ENCODE results near the gene ZNF672. TPM values are rescaled to one million over a fixed set of nuclear protein-coding genes. Genes with fewer than 3 reads are reported as not detected.
"Not testable (repeated sequence)": the region's sequence is repeated elsewhere in the genome, so short reads cannot be mapped to it uniquely, and the experiment has no call there.

ZNF672 gene
- total and polyA plus RNA-seq, 2 donors: 16.8 to 23.7 TPM

GRCh38 chr1:248824301-248824700 is 13.7 kb upstream of the ZNF672 start:
- DNase-seq (ENCODE audit: low read depth in 6 of 9, low spot score in 9 of 9): no peak
- Histone ChIP-seq H3K4me3 (ENCODE audit: low read length in 2 of 2) (no peak overlapping the region), H3K4me1 (ENCODE audit: control insufficient read depth in 2 of 2, insufficient read depth in 2 of 2, low read length in 2 of 2) (peaks cover 31 to 33% of the 10 kb centered on the region in 2 donors), H3K27me3 (ENCODE audit: control insufficient read depth in 2 of 2, insufficient read depth in 1 of 2, low read length in 1 of 2) (no peaks in the 10 kb centered on the region), H3K36me3 (ENCODE audit: control insufficient read depth in 2 of 2, insufficient read depth in 2 of 2, low read length in 1 of 2) (peaks cover 26 to 32% of the 10 kb centered on the region in 2 donors), H3K9me3 (ENCODE audit: control insufficient read depth in 2 of 2, insufficient read depth in 1 of 2, low read length in 1 of 2) (no peaks in the 10 kb centered on the region), H3K27ac (ENCODE audit: low read depth in 1 of 2, low read length in 1 of 2) (no peak overlapping the region)
- 97% methylated on average over 1 of the region's 1 CpG for WGBS

- peaks cover 26 to 32% of the 10 kb centered on the region in 2 donors for H3K36me3 ChIP-seq (ENCODE audit: control insufficient read depth in 2 of 2, insufficient read depth in 2 of 2, low read length in 1 of 2)
- no peak for DNase-seq (ENCODE audit: low read depth in 6 of 9, low spot score in 9 of 9)
- 98% methylated on average over 3 of the region's 3 CpGs for WGBS
Observed at GRCh38 chr1:248824701-248825100, 13.3 kb upstream of the ZNF672 start.

GRCh38 chr1:248825136-248825535 is 12.9 kb upstream of the ZNF672 start:
- Histone ChIP-seq H3K27me3 (ENCODE audit: control insufficient read depth in 2 of 2, insufficient read depth in 1 of 2, low read length in 1 of 2) (no peaks in the 10 kb centered on the region), H3K4me3 (ENCODE audit: low read length in 2 of 2) (peak overlapping the region; percentile 70 to 88), H3K9me3 (ENCODE audit: control insufficient read depth in 2 of 2, insufficient read depth in 1 of 2, low read length in 1 of 2) (no peaks in the 10 kb centered on the region), H3K36me3 (ENCODE audit: control insufficient read depth in 2 of 2, insufficient read depth in 2 of 2, low read length in 1 of 2) (peaks cover 23 to 29% of the 10 kb centered on the region in 2 donors), H3K27ac (ENCODE audit: low read depth in 1 of 2, low read length in 1 of 2) (peak overlapping the region in 1 of 2 donors; percentile 98), H3K4me1 (ENCODE audit: control insufficient read depth in 2 of 2, insufficient read depth in 2 of 2, low read length in 2 of 2) (peaks cover 31% of the 10 kb centered on the region in 2 donors)
- no peak for DNase-seq (ENCODE audit: low read depth in 6 of 9, low spot score in 9 of 9)
- WGBS: 54% methylated on average over 10 of the region's 10 CpGs

More at GRCh38 chr1:248824701-248825100, 13.3 kb upstream of the ZNF672 start:
- Histone ChIP-seq H3K4me3 (ENCODE audit: low read length in 2 of 2) (peak overlapping the region; percentile 70 to 88), H3K4me1 (ENCODE audit: control insufficient read depth in 2 of 2, insufficient read depth in 2 of 2, low read length in 2 of 2) (peaks cover 31% of the 10 kb centered on the region in 2 donors), H3K9me3 (ENCODE audit: control insufficient read depth in 2 of 2, insufficient read depth in 1 of 2, low read length in 1 of 2) (no peaks in the 10 kb centered on the region), H3K27ac (ENCODE audit: low read depth in 1 of 2, low read length in 1 of 2) (no peak overlapping the region), H3K27me3 (ENCODE audit: control insufficient read depth in 2 of 2, insufficient read depth in 1 of 2, low read length in 1 of 2) (no peaks in the 10 kb centered on the region)

GRCh38 chr1:248825573-248825908 is 12.5 kb upstream of the ZNF672 start:
- no peaks in the 10 kb centered on the region for H3K9me3 ChIP-seq (ENCODE audit: control insufficient read depth in 2 of 2, insufficient read depth in 1 of 2, low read length in 1 of 2)
- H3K27ac ChIP-seq (ENCODE audit: low read depth in 1 of 2, low read length in 1 of 2): peak overlapping the region; percentile 80 to 98
- WGBS: under 1% methylated on average over 18 of the region's 18 CpGs
- DNase-seq (ENCODE audit: low read depth in 6 of 9, low spot score in 9 of 9): no peak
- H3K27me3 ChIP-seq (ENCODE audit: control insufficient read depth in 2 of 2, insufficient read depth in 1 of 2, low read length in 1 of 2): no peaks in the 10 kb centered on the region
- peaks cover 19 to 25% of the 10 kb centered on the region in 2 donors for H3K36me3 ChIP-seq (ENCODE audit: control insufficient read depth in 2 of 2, insufficient read depth in 2 of 2, low read length in 1 of 2)
- H3K4me1 ChIP-seq (ENCODE audit: control insufficient read depth in 2 of 2, insufficient read depth in 2 of 2, low read length in 2 of 2): peaks cover 31% of the 10 kb centered on the region in 2 donors
- H3K4me3 ChIP-seq (ENCODE audit: low read length in 2 of 2): peak overlapping the region; percentile 70 to 88

GRCh38 chr1:248825909-248826760 is 11.9 kb upstream of the ZNF672 start, which contains the start of gene SH3BP5L:
Gene SH3BP5L (minus strand): TSS chr1:248825915. CDS start chr1:248824935, 980 bp downstream.
- Histone ChIP-seq H3K4me1 (ENCODE audit: control insufficient read depth in 2 of 2, insufficient read depth in 2 of 2, low read length in 2 of 2) (peaks cover 31% of the 10 kb centered on the region in 2 donors), H3K9me3 (ENCODE audit: control insufficient read depth in 2 of 2, insufficient read depth in 1 of 2, low read length in 1 of 2) (no peaks in the 10 kb centered on the region), H3K27ac (ENCODE audit: low read depth in 1 of 2, low read length in 1 of 2) (peak within 1 kb of the TSS; percentile 98), H3K27me3 (ENCODE audit: control insufficient read depth in 2 of 2, insufficient read depth in 1 of 2, low read length in 1 of 2) (no peaks in the 10 kb centered on the region), H3K4me3 (ENCODE audit: low read length in 2 of 2) (peak within 1 kb of the TSS; percentile 70 to 88), H3K36me3 (ENCODE audit: control insufficient read depth in 2 of 2, insufficient read depth in 2 of 2, low read length in 1 of 2) (peaks cover 13 to 19% of the 10 kb centered on the region in 2 donors)
- peak; percentile 94 to 98 (median 95) for DNase-seq (ENCODE audit: low read depth in 6 of 9, low spot score in 9 of 9)
- WGBS: under 1% methylated on average over 56 of the region's 56 CpGs

GRCh38 chr1:248828845-248829244 is 9.2 kb upstream of the ZNF672 start:
- DNase-seq (ENCODE audit: low read depth in 6 of 9, low spot score in 9 of 9): no peak
- H3K4me3 ChIP-seq (ENCODE audit: low read length in 2 of 2): no peak overlapping the region
- WGBS: 99% methylated on average over 3 of the region's 3 CpGs
- H3K27me3 ChIP-seq (ENCODE audit: control insufficient read depth in 2 of 2, insufficient read depth in 1 of 2, low read length in 1 of 2): no peaks in the 10 kb centered on the region
- no peak overlapping the region for H3K27ac ChIP-seq (ENCODE audit: low read depth in 1 of 2, low read length in 1 of 2)
- H3K36me3 ChIP-seq (ENCODE audit: control insufficient read depth in 2 of 2, insufficient read depth in 2 of 2, low read length in 1 of 2): peaks cover under 1 to 4% of the 10 kb centered on the region in 2 donors
- H3K4me1 ChIP-seq (ENCODE audit: control insufficient read depth in 2 of 2, insufficient read depth in 2 of 2, low read length in 2 of 2): peaks cover 17 to 19% of the 10 kb centered on the region in 2 donors
- no peaks in the 10 kb centered on the region for H3K9me3 ChIP-seq (ENCODE audit: control insufficient read depth in 2 of 2, insufficient read depth in 1 of 2, low read length in 1 of 2)

- not testable (repeated sequence) for H3K4me1 ChIP-seq (ENCODE audit: control insufficient read depth in 2 of 2, insufficient read depth in 2 of 2, low read length in 2 of 2); H3K4me3 ChIP-seq (ENCODE audit: low read length in 2 of 2); H3K27me3 ChIP-seq (ENCODE audit: control insufficient read depth in 2 of 2, insufficient read depth in 1 of 2, low read length in 1 of 2); H3K27ac ChIP-seq (ENCODE audit: low read depth in 1 of 2, low read length in 1 of 2); H3K36me3 ChIP-seq (ENCODE audit: control insufficient read depth in 2 of 2, insufficient read depth in 2 of 2, low read length in 1 of 2); DNase-seq (ENCODE audit: low read depth in 6 of 9, low spot score in 9 of 9); H3K9me3 ChIP-seq (ENCODE audit: control insufficient read depth in 2 of 2, insufficient read depth in 1 of 2, low read length in 1 of 2)
- WGBS: 96% methylated on average over 1 of the region's 3 CpGs
Observed at GRCh38 chr1:248830718-248831017, 7.4 kb upstream of the ZNF672 start.

GRCh38 chr1:248831842-248832241 is 6.2 kb upstream of the ZNF672 start:
- 95% methylated on average over 1 of the region's 1 CpG for WGBS

GRCh38 chr1:248834343-248834940 is 3.6 kb upstream of the ZNF672 start:
- no peak for DNase-seq (ENCODE audit: low read depth in 6 of 9, low spot score in 9 of 9)
- Histone ChIP-seq H3K27ac (ENCODE audit: low read depth in 1 of 2, low read length in 1 of 2) (no peak overlapping the region), H3K4me3 (ENCODE audit: low read length in 2 of 2) (no peak overlapping the region), H3K9me3 (ENCODE audit: control insufficient read depth in 2 of 2, insufficient read depth in 1 of 2, low read length in 1 of 2) (no peaks in the 10 kb centered on the region), H3K36me3 (ENCODE audit: control insufficient read depth in 2 of 2, insufficient read depth in 2 of 2, low read length in 1 of 2) (no peaks in the 10 kb centered on the region), H3K4me1 (ENCODE audit: control insufficient read depth in 2 of 2, insufficient read depth in 2 of 2, low read length in 2 of 2) (peaks cover 6 to 13% of the 10 kb centered on the region in 2 donors), H3K27me3 (ENCODE audit: control insufficient read depth in 2 of 2, insufficient read depth in 1 of 2, low read length in 1 of 2) (no peaks in the 10 kb centered on the region)
- whole genome bisulfite sequencing: 69% methylated on average over 7 of the region's 7 CpGs

More at GRCh38 chr1:248831842-248832241, 6.2 kb upstream of the ZNF672 start:
- Histone ChIP-seq H3K36me3 (ENCODE audit: control insufficient read depth in 2 of 2, insufficient read depth in 2 of 2, low read length in 1 of 2) (no peaks in the 10 kb centered on the region), H3K27me3 (ENCODE audit: control insufficient read depth in 2 of 2, insufficient read depth in 1 of 2, low read length in 1 of 2) (no peaks in the 10 kb centered on the region), H3K4me3 (ENCODE audit: low read length in 2 of 2) (no peak overlapping the region), H3K27ac (ENCODE audit: low read depth in 1 of 2, low read length in 1 of 2) (no peak overlapping the region), H3K4me1 (ENCODE audit: control insufficient read depth in 2 of 2, insufficient read depth in 2 of 2, low read length in 2 of 2) (peaks cover under 1 to 2% of the 10 kb centered on the region in 2 donors), H3K9me3 (ENCODE audit: control insufficient read depth in 2 of 2, insufficient read depth in 1 of 2, low read length in 1 of 2) (no peaks in the 10 kb centered on the region)
- no peak for DNase-seq (ENCODE audit: low read depth in 6 of 9, low spot score in 9 of 9)
